ENCODE data around the gene MOCS3. TPM values are rescaled to one million over a fixed set of nuclear protein-coding genes. Genes with fewer than 3 reads are reported as not detected.

Gene MOCS3
- total RNA-seq, 1 donor from 2014 or later: 4.7 TPM

- DNase-seq: no peak
Measured at GRCh38 chr20:51012357-51012756, 53.7 kb downstream of the MOCS3 start.

Other genes with a start within 250 kb of the MOCS3 start
- gene PARD6B, start 227.2 kb upstream of the MOCS3 start, total RNA-seq: 3.2 TPM
- gene BCAS4, start 163.8 kb upstream of the MOCS3 start, total RNA-seq: 1.0 TPM
- gene ADNP, start 27.4 kb upstream of the MOCS3 start, total RNA-seq: 66.4 TPM
- gene DPM1, start 286 bp upstream of the MOCS3 start, total RNA-seq: 73.5 TPM
- 1.3 TPM for gene KCNG1, start 64.3 kb downstream of the MOCS3 start, total RNA-seq

All from tongue (tissue), 2 donors.